Left cardiac atrium (tissue), 4 donors: ENCODE measurements around the gene ITPR2. TPM values are rescaled to one million over a fixed set of nuclear protein-coding genes. Genes with fewer than 3 reads are reported as not detected.
"Not testable (repeated sequence)": the region's sequence is repeated elsewhere in the genome, so short reads cannot be mapped to it uniquely, and the experiment has no call there.

Source experiments
- ATAC-seq, 2 donors: fragments of 200-7000 bp; cut with Tn5 transposase; one replicate each; pipeline ENCODE4 v1.9.1; 2020; ENCODE audit warnings: mild to moderate bottlenecking in 2 of 2, moderate library complexity in 2 of 2
- DNase-seq: peaks from one replicate; pipeline ENCODE4 v3.0.0-alpha.2; 2020
- intact Hi-C, 2 donors: fragments of 100-400 bp; cut with DNase I; formaldehyde crosslinking; loops; one replicate each; pipeline versions ENCODE4 v1.14.1 to v1.15.1; 2022 to 2023
- total RNA-seq, 2 donors: library from RNA; stranded (reverse); fragmentation: NEBNext Ultra II Directional; extraction: Animal tissue kit (Norgen Biotek cat#: 25700); gene quantifications; one replicate each; pipeline ENCODE4 v1.2.1, GENCODE V29; 2021
- donor health status: DM: no; HTN: yes; CAD: no.
- donor health status: DM: no; HTN: yes; CAD: no; lungs with severe emphysema.
- donor health status: DM: yes; HTN: yes; CAD: no.
- donor health status: Dilated cardiomyopathy.

ITPR2 gene
- total RNA-seq, 2 donors from 2014 or later, result 25.4 to 26.7 TPM

DNA sequence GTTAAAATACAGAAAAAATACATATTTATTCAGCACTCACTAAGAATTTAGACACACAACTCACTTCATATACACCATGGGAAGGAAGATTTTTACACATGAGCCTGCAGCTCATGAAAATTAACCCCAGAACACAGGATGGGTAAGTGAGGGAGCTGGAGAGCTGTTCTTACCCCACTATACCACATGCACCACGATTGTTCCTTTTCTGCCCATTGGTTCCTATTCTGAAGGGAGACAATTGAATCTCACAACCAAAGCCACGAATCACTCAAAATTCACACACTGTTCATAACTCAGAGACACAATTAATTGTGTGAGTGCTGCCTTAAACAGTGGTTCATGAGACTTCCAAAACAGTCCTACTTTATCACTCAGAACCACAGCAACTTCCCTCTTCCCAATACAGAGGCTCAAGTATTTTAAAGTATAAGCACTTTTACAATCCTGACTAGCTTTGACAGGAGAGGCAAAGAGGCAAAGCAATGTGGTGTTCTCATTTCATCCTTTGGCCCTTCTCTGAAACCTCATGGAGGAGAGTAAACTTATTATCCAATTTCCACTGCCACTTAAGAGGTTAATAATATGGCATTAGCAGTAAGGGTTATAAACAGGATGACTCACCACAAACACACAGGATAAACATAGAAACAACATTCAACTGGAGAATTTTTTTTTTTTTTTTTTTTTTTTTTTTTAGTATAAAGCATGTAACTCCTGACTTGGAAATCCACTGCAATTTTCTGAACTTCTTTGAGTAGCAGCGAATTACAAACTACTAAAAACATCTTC, 59.5 kb downstream of the ITPR2 start:
- DNase-seq, result no peak
- no peak for ATAC-seq
- intact Hi-C loops, result no loop called here

DNA sequence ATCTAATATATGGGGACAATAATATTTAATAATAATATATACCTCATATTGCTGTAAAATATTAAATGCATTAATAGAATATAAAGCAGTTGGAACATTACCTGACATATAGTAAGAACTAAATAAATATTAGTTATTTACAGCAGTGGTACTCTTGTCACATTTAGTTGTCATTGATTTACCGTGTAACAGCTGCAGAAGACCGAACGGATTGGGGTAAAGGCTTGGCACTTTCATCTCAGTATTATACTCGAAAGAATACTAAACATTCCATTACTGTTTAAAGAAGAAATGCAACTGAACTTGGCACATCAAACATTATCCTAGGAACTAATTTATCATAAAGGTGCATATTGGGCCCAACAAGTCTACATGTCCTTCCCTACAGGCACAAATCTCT, 61.1 kb downstream of the ITPR2 start:
- intact Hi-C loops, result no loop called here
- no peak for ATAC-seq
- DNase-seq, result no peak

DNA sequence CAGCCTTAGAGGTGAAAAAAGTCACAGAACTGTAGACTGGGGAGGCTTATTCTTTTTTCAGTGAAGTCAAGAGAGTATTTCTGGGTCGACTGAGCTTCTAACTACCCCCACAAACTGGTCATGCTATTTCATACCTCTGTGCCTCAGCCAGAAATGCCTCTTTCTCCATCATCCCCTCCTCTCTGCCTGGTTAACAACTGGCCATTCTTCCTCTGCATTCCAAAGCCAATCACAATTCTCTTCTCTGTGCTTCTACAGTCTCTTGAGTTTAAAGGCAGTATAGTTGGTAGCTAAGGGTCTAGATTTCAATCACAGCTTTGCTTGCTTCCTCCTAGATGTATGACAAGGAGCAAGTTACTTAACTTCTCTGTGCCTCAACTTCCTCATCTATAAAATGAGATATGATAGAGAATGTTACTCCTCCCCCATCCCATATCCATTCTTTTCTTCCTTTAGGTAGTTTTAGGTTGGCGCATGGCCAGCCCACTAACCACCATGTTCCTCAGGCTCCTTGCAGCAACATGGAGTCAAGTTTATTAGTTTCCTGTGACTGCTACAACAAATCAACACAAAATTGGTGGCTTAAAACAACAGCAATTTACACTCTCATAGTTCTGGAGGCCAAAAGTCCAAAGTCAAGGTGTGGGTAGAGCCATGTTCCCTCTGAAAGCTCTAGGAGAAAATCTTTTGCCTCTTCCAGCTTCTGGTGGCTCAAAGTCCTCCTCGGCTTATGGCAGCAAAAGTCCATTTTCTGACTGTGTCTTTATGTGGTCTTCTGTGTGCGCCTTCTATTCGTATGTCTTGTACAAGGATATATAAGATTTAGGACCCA, 62.5 kb downstream of the ITPR2 start:
- no peak for ATAC-seq
- intact Hi-C loops, result no loop called here
- no peak for DNase-seq

DNA sequence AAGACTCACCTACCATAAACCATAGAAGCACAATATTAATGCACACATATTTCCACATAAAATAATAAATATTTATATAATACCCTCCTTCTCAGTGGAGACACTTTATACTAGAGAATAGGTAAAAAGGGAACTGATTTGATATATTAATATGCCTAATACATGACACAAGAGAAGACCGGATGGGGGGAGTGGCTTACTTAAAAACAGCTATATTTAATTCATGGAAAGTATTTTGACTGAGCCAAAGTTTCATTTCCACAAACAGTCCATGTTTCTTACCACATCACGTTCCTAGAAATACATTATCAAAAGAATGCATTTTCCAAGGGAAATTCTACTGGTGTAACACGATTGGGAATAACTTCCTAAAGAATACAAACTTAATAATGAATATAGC, 63.4 kb downstream of the ITPR2 start:
- ATAC-seq (no peak), DNase-seq (no peak)
- intact Hi-C loops, result no loop called here

DNA sequence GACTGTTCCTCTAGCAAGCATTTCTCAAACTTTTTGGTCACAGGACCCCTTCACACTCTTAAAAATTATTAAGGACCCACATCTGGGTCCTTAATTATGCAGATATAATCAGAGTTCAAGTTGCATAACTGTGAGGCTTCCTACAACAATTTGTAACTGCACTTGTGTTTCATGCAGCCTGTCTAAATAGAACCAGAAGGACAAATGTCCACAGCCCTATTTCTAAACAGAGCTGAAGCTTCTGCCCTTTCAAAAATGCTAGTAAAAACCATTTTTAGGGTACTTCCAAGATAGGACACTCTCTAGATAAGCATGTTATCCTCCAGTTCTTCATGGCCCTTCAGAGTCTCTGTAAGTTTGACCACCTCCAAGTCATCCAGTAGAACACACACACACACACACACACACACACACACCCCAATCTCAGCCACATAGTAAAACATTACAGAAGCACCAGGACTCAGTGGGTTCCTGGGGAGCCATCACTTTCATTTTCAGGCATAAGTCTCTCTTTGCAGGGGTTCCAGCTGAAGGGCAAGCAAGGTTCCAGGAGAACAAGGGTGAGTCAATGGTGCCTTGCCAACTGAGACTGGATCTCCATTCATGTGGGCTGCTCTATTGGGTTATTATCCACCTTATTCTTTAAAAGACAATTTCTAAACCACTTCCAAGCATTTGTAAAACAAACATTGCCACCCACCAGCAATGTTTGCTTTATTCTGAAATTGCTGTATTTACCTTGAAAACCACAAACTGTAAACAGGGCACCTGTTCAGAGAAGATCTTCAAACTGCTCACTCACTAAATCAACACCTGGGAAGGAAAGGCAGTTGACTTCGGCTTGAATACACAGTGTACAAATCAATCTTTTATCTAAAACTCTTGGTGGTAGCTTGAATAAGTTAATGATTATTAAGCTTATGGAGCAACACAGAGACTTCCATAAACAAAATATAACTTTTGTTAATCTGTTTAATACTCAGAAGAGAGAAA, 64.1 kb downstream of the ITPR2 start:
- intact Hi-C loops, result no loop called here
- ATAC-seq, result no peak
- DNase-seq, result no peak

DNA sequence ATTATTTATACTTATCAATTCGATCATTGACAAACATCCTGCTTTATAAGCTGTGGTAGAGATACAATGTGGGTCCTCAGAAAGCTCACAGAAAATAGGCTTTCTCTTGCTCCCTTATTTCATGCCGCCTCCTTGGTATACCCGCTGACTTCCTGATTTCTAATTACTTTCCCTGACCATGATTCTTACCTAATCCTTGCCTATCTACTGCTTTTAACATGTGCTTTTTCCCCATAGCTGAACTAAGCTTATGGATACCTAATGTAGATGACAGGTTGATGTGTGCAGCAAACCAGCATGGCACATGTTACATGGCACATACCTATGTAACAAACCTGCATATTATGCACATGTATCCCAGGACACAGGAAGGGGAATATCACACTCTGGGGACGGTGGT, 65.1 kb downstream of the ITPR2 start:
- no peak for DNase-seq
- intact Hi-C loops, result no loop called here
- no peak for ATAC-seq

DNA sequence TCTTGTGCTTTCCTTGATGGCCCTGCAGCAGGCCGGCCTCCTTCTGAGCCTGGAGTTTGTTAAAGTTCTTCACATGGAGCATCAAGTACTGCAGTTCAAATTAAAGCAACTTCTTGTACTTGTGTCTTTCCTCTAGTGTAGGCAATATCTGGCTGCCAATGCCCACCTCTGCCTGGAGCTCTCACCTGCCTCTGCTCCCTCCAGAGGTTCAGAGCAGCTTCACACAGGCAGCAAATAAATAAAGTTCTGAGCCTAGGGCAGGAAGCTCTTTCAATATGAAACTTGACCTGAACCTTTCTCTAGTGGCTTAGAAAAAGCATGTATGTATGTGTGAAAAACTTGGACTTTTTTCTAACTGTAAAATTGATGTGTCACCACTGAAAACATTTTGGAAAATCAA, 65.9 kb downstream of the ITPR2 start:
- ATAC-seq (no peak), DNase-seq (no peak)
- intact Hi-C loops, result no loop called here

DNA sequence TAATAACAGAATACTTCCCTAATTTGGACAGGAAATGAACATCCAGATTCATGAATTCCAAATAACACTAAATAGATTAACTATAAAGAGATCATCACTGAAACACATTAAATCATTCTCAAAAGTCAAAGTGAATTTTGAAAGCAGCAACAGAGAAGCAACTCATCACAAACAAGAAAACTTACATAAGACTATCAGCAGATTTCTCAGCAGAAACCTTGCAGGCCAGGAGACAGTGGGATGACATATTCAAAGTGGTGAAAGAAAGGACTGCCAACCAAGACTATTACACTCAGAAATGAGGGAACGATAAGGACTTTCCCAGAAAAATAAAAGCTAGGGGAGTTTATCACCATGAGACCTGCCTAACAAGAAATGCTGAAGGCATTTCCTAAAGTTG, 70.8 kb downstream of the ITPR2 start:
- intact Hi-C loops, result no loop called here
- ATAC-seq, result no peak

DNA sequence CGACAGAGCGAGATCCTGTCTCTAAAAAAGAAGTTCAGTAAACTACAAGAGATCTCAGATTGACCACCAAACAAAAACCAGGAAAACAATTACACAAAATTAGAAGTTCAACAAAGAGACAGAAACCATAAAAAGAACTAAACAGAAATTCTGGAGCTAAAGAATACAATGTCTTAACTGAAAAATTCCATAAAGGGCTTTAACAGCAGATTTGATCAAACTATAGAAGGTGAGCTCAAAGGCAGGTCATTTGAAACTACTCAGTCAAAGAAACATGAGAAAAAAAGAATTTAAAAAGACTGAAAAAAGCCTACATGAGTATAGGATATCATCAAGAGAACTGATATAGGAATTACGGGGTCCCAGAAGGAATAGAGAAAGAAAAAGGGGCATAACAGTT, 71.2 kb downstream of the ITPR2 start:
- DNase-seq (no peak), ATAC-seq (no peak)
- intact Hi-C loops, result no loop called here

More for the DNA sequence above, 70.8 kb downstream of the ITPR2 start:
- no peak for DNase-seq

DNA sequence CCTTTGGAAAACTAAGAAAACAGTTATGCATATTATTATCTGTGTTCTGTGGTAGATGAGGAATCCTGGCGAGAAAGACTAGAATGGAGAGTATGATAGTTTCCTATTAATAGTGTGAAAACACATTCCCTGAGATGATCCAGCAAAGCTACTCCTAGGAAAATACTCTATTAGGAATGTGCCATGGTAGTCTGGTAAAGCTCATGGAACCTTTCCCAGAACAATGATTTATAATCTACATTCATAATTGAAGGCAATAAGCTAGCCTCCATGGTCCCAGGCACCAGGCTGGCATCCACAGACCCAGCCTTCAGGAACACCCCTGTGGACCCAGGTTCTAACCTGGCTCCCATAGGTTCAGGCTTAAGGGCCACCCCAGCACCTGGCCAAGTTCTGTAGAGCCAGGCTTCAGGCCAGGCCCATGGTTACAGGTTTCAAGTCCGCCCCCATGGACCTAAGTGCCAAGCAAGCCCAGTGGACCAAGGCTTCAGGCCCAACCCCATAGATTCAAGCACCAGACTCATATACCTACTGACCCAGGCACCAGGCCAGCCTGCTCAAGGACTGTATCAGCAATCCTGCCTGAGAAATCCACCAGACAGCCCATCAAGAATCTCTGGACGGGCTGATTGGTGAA, 72.2 kb downstream of the ITPR2 start:
- no peak for DNase-seq
- intact Hi-C loops, result no loop called here
- ATAC-seq, result no peak

DNA sequence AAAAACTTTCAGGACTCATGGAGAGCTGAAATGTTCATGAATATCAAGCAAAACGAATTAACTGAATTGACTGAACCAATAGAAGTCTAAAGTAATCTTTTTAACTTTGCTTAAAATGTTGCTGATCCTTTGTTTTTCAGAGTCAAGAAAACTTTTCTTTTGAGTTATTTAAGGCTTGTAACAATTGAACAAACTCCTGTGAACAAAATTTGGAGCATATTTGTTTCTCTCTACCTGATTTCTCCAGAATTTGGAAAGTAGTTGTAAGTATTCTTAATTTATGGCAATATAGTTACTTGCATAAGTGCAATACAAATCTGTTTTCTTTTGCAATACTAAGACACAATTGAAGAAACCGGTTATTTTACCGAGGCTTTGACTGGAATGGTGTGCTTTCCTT, 77.6 kb downstream of the ITPR2 start:
- ATAC-seq, DNase-seq, intact Hi-C loops: not testable (repeated sequence)

DNA sequence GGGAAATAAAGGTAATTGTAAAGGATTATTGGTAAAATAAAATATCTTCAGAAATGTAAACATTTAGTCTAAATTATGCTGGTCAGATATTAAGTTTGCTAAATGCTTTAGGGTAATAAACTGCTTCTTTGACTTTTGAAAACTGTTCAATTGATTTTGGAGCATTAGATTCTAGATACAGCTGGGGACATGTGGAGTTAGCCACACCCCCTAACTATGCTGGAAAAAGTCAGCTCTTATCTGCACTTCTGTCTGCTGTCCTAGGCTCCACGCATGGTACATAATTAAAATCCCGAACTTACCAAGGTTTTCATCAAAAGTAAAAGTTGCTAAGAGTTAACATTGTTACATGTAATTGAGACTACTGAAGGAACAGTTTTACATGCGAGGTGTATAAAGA, 78.8 kb downstream of the ITPR2 start:
- intact Hi-C loops, result no loop called here
- ATAC-seq, result no peak
- DNase-seq, result no peak

DNA sequence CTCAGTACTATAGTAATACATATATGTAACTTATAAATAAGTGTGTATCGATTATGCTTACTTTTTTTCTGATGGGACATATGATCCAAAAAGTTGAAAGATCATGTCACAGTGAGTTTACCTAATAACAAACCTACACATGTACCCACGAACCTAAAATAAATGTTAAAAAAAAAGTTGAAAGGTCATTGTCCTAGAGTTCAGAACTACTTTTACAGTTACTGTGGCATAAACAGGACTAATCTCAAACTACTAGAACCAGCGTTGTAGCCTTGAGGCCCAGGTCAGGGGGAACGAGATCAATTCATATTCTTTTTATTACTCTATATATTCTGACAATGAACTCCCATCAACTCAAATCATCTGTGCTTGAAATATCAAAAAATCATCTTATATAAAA, 81.8 kb downstream of the ITPR2 start:
- no peak for DNase-seq
- ATAC-seq, result no peak
- intact Hi-C loops, result no loop called here

DNA sequence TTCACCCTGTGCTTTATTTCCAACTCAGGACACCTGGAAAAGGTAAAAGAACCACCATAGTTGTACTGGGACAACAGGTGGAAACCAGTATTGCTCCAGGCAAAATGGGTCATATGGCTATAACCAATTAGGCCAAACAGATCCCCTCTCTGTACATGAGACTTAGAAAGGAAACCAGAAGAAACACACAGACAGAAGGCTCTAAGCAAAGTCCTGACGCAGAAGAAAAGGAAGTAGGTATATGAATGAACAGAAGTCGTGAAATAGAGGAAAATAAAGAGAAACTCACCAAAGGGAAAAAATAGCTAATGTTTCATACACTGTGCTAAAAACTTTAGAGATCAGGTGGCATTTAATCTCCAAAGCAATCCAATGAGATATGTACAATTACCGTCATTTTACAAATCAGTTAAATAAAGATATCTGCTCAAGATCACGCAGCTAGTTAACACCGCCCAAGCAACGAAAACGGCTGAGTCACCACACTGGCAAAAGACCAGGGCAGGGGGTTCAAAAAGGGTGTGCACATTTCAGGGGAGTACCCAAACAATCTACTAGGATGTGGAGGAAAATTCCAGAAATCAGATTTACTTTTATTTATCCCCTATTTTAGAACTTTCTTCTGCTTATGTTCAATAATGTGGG, 82.3 kb downstream of the ITPR2 start:
- intact Hi-C loops, result no loop called here
- DNase-seq, result no peak
- ATAC-seq, result no peak

DNA sequence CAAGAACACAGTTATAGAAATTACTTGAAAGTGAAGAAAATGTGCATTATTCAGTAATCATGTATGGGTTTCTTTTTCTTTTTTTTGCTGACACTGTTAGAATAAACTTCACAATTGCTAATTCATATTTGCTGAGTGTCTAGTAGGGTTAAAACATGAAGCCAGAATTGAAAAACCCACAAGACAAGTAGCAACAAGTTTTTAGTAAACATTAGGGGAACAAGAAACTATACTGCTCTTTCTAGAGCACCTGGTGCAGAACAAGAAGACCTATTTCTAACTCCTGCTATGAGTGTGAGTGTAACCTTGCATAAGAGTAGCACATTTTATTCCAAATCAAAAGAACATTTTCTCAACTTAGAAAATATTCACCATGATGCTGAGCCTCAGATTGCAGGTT, 83.2 kb downstream of the ITPR2 start:
- intact Hi-C loops, result no loop called here
- DNase-seq (no peak), ATAC-seq (no peak)

DNA sequence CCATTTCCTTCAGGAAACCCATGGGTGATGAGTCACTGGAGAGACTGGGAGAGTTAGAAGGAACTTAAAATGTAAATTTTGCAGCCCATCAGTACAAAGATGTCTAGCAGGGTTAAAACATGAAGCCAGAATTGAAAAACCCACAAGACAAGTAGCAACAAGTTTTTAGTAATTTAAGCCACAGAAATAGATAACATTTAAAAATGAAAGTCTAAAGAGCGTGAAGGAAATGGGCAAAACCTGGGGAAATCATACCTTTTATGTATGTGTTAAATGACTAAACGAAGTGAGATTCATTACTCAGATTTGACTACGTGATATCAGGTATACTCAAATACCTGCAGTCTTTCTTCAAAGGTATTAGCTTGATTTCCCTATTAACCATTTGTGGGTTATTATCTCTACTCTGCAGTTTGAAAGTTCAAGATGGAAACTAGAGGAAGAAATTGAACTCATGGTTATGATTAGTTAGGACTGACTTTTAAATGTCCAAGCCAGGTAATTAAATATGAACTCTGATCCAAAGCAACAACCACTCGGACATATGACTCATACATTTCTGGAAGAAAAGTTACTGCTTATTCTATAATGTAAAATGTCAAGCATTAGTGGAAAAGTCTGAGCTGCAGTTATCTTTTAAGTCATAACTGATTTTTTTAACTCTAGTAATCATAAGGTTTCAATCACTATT, 84.1 kb downstream of the ITPR2 start:
- DNase-seq, result no peak
- ATAC-seq, result no peak
- intact Hi-C loops, result no loop called here

DNA sequence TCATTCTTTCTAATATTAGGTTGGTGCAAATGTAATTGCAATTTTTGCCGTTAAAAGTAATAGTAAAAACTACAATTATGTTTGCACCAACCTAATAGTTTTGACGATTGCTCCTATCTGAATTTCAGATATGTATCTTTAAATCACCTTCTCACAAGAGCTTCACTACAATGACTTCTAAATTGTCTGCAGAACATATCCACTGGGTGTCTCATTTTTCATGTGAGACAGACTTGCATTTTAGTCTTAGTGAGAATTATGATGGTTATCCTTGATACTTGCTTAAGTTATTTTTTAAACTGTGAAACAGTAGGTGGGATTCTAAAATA, 84.6 kb downstream of the ITPR2 start:
- ATAC-seq (no peak), DNase-seq (no peak)
- intact Hi-C loops, result no loop called here

DNA sequence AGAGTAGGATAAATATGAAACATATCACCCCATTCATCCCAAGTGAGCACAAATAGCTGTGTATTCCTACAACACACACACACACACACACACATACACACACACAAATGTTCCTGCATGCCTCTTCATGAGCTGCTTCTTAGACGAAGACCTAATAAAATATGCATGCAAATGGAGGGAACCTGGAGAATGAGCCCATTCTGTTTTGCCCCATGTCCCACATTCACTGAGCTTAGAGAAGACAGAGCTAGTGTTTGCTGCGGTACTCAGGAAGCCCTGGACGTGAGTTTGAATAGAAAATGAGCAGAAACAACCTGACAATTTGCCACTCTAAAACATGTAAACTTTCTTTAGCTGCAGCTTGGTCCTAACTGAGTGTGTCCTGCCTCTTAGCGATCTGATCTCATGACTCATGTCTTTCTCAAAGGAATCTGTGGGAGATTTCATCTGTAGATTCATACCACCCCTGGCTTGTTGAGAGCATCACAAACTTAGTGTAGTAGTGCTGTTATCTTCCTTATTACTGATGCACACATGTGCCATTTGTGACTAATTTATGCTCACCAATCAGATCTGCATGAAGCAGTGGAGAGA, 86.8 kb downstream of the ITPR2 start:
- peak in 1 of 2 donors; percentile 61 for ATAC-seq
- DNase-seq, result no peak
- intact Hi-C loops, result no loop called here
